SU-DHL-6 (cell line): ENCODE results near the gene INTS12.

Experiments
- H2AFZ ChIP-seq: fragments of 200-600 bp; sonication (generic); 2 replicates; pipeline ENCODE4 v1.6.1; 2014; ENCODE audit warnings: low read depth, mild to moderate bottlenecking, moderate library complexity, mixed read lengths, antibody characterized with exemption, low read length; ENCODE audit not compliant: severe bottlenecking
- H3F3A ChIP-seq: fragments of 200-600 bp; shearing (Covaris generic); 2 replicates; pipeline ENCODE4 v1.6.0; 2016; ENCODE audit warnings: antibody characterized with exemption, mild to moderate bottlenecking; ENCODE audit not compliant: insufficient read depth
- H3K27ac ChIP-seq: fragments of 200-600 bp; sonication (generic); 2 replicates; pipeline ENCODE4 v1.5.1; 2016; ENCODE audit warnings: low read depth, mild to moderate bottlenecking, low read length, moderate library complexity, mixed read lengths
- H3K27me3 ChIP-seq: fragments of 200-600 bp; sonication (generic), shearing (Covaris generic); 2 replicates; pipeline ENCODE4 v1.6.0; 2014; ENCODE audit warnings: mild to moderate bottlenecking, low read length
- H3K36me3 ChIP-seq: fragments of 200-600 bp; sonication (generic); 2 replicates; pipeline ENCODE4 v1.6.1; 2014; ENCODE audit warnings: mild to moderate bottlenecking, low read length, mixed read lengths
- H3K4me2 ChIP-seq: fragments of 300-600, 200-600 bp; shearing (Covaris generic), sonication (generic); 2 replicates; pipeline ENCODE4 v1.6.0; 2014; ENCODE audit warnings: low read length, low read depth, mild to moderate bottlenecking; ENCODE audit not compliant: poor library complexity, severe bottlenecking
- H3K4me3 ChIP-seq: fragments of 200-600 bp; sonication (generic); 2 replicates; pipeline ENCODE4 v1.5.1; 2014; ENCODE audit warnings: antibody characterized with exemption, low read length, mild to moderate bottlenecking, mixed read lengths; ENCODE audit not compliant: insufficient read depth, poor library complexity, severe bottlenecking
- H3K79me2 ChIP-seq: fragments of 200-600 bp; sonication (generic); 2 replicates; pipeline ENCODE4 v1.6.1; 2014; ENCODE audit warnings: mild to moderate bottlenecking, low read length, moderate library complexity; ENCODE audit not compliant: insufficient read depth
- H3K9ac ChIP-seq: fragments of 200-600 bp; sonication (generic); 2 replicates; pipeline ENCODE4 v1.7.0; 2014; ENCODE audit warnings: mild to moderate bottlenecking, low read length
- H3K9me2 ChIP-seq: fragments of 200-600 bp; sonication (generic); replicated peaks from 2 replicates; pipeline ENCODE4 v1.6.1; 2014; ENCODE audit warnings: low read length; ENCODE audit not compliant: insufficient read depth
- H3K9me3 ChIP-seq: fragments of 200-600 bp; sonication (generic); 2 replicates; pipeline ENCODE4 v1.6.1; 2014; ENCODE audit warnings: low read length, mixed read lengths; ENCODE audit not compliant: insufficient read depth
- H4K20me1 ChIP-seq: fragments of 200-600 bp; sonication (generic); 2 replicates; pipeline ENCODE4 v1.6.1; 2014; ENCODE audit warnings: low read depth, mild to moderate bottlenecking, antibody characterized with exemption, low read length, moderate library complexity, mixed read lengths
- CTCF ChIP-seq: fragments of 200-600 bp; sonication (generic); IDR thresholded peaks from one replicate; pipeline ENCODE4 v1.5.1; 2017; ENCODE audit warnings: antibody characterized with exemption, mild to moderate bottlenecking, low read length, moderate library complexity; ENCODE audit not compliant: insufficient read depth, poor library complexity, severe bottlenecking
- EZH2phosphoT487 ChIP-seq: fragments of 200-600 bp; sonication (generic), shearing (Covaris generic); conservative IDR thresholded peaks from 2 replicates; pipeline ENCODE4 v1.6.1; 2018; ENCODE audit warnings: mild to moderate bottlenecking, antibody characterized with exemption, low read length, moderate library complexity, mixed read lengths

The INTS12 gene

DNA sequence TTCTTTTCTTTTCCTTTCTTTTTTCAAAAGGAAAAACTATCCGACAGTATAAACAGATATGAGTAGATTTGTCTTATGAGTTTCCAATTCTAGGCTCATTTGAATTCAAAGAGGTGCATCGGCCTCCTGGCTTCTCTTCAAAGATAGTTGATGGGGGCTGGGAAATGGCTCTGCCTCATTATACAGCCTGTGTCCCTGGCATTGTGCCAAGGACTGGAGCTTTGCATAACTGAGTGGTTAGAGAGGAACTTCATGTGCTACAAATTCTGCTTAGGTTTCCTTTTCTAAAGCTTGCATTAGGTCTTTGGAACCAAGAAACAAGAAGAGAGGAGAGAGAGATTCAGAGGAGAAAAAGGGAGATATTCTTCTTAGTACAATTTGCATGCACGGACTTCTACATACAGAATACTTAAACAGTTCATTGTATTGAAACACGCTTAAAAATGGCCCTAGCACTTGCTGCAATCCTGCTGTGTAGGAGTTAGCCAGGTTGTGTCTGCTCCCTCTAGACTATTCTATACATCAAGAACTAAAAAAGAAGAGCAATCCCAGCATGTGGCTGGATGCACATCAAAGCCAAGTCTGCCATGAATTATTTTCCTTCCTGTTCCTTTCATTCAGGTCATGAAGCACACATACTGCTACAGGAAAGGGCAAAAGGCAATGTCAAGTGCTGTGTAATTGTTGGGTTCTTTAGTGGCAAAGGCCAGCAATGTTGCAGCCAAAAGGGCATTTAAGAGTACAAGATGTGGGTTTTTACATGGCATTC lies 70.9 kb downstream of the INTS12 start:
- no peak for TF ChIP-seq CTCF
- no peak for TF ChIP-seq EZH2phosphoT487
- no peaks in the 10 kb centered on the region for H3K27me3 ChIP-seq
- H3K9me2 ChIP-seq: no peaks in the 10 kb centered on the region
- peak overlapping the region; percentile 82 for H2AFZ ChIP-seq
- no peaks in the 10 kb centered on the region for H3K36me3 ChIP-seq
- peak overlapping the region; percentile 32 for H3K9ac ChIP-seq
- H3K4me3 ChIP-seq: peak overlapping the region; percentile 29
- peak overlapping the region; percentile 13; the same call in 1 of the 2 replicates for H3K27ac ChIP-seq
- H3K79me2 ChIP-seq: no peaks in the 10 kb centered on the region
- H3K9me3 ChIP-seq: no peaks in the 10 kb centered on the region
- H4K20me1 ChIP-seq: no peaks in the 10 kb centered on the region
- peak overlapping the region; percentile 65 for H3K4me2 ChIP-seq
- H3F3A ChIP-seq: no peaks in the 10 kb centered on the region

GRCh38 chr4:105634402-105635080 lies 73.9 kb downstream of the INTS12 start:
- H3K36me3 ChIP-seq: no peaks in the 10 kb centered on the region

DNA sequence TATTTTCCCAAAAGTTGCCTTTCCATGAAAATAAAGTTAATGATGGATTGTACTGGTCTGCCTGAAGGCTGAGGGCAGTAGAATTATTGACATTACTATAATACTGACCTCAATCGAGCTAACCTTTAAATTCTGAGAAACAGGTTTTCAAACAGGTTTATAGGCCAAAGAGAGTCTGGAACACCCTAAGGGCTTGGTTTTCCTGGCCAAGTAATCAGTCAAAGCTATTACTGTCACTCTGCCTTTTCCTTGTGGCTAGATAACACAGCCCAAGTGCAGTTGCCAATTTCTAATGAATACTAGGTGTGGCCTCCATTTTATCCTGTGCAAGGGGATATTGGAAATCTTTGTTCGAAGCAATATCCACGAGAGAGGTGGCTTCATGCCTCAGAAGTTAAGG lies 75.2 kb downstream of the INTS12 start:
- Histone ChIP-seq H4K20me1 (no peaks in the 10 kb centered on the region), H3K9me2 (no peaks in the 10 kb centered on the region), H3K27me3 (no peaks in the 10 kb centered on the region), H3K27ac (no peak overlapping the region), H3K79me2 (no peaks in the 10 kb centered on the region), H3F3A (no peaks in the 10 kb centered on the region), H3K4me3 (no peak overlapping the region), H3K36me3 (no peaks in the 10 kb centered on the region), H3K9me3 (no peaks in the 10 kb centered on the region), H3K4me2 (no peak overlapping the region), H3K9ac (no peak overlapping the region), H2AFZ (no peak overlapping the region)
- TF ChIP-seq EZH2phosphoT487: no peak
- no peak for TF ChIP-seq CTCF

More at GRCh38 chr4:105634402-105635080, 73.9 kb downstream of the INTS12 start:
- Histone ChIP-seq H3K27ac (no peak overlapping the region), H3F3A (no peaks in the 10 kb centered on the region), H3K27me3 (no peaks in the 10 kb centered on the region), H3K9me3 (no peaks in the 10 kb centered on the region), H3K4me3 (no peak overlapping the region), H3K4me2 (no peak overlapping the region), H3K9me2 (no peaks in the 10 kb centered on the region), H4K20me1 (no peaks in the 10 kb centered on the region), H3K9ac (no peak overlapping the region), H2AFZ (no peak overlapping the region), H3K79me2 (no peaks in the 10 kb centered on the region)
- TF ChIP-seq EZH2phosphoT487: no peak
